SK-N-SH treated with all-trans-retinoic acid at 6 μM for 48 hours (cell line): Measurements from ENCODE around the gene SCD5.

Source experiments
- ATAC-seq: fragments of 200-7000 bp; cut with Tn5 transposase; 3 replicates; pipeline ENCODE4 v1.9.1; 2020; ENCODE audit warnings: mild to moderate bottlenecking, moderate library complexity
- ARNTL ChIP-seq: fragments of 450-650 bp; formaldehyde crosslinking; IDR thresholded peaks from 2 replicates; pipeline ENCODE4 v1.5.0; 2020; ENCODE audit warnings: low read depth, mild to moderate bottlenecking, moderate library complexity, borderline replicate concordance
- GLIS3 ChIP-seq: fragments of 250-450 bp; sonication (Bioruptor Pico); IDR thresholded peaks from 2 replicates; pipeline ENCODE4 v1.5.0; 2020; ENCODE audit warnings: mild to moderate bottlenecking, moderate library complexity
- ISL1 ChIP-seq: fragments of 250-450 bp; sonication (Bioruptor Pico); IDR thresholded peaks from 2 replicates; pipeline ENCODE4 v2.1.2; 2022; ENCODE audit warnings: mild to moderate bottlenecking, moderate library complexity
- OSR1 ChIP-seq: fragments of 250-450 bp; sonication (Bioruptor Pico); IDR thresholded peaks from 2 replicates; pipeline ENCODE4 v1.8.0; 2022; ENCODE audit warnings: moderate library complexity, mild to moderate bottlenecking, inconsistent platforms
- PPARA ChIP-seq: fragments of 250-450 bp; sonication (Bioruptor Pico); IDR thresholded peaks from 2 replicates; pipeline ENCODE4 v1.5.0; 2020; ENCODE audit warnings: mild to moderate bottlenecking, borderline replicate concordance
- RARB ChIP-seq: fragments of 250-450 bp; sonication (Bioruptor Pico); IDR thresholded peaks from 2 replicates; pipeline ENCODE4 v1.8.0; 2021; ENCODE audit warnings: mild to moderate bottlenecking, moderate library complexity
- SNAI2 ChIP-seq: fragments of 250-450 bp; sonication (Bioruptor Pico); IDR thresholded peaks from 2 replicates; pipeline ENCODE4 v1.5.0; 2020; ENCODE audit warnings: mild to moderate bottlenecking, moderate library complexity
- TCF4 ChIP-seq: fragments of 250-450 bp; sonication (Bioruptor Pico); IDR thresholded peaks from 2 replicates; pipeline ENCODE4 v1.8.0; 2021; ENCODE audit warnings: mild to moderate bottlenecking, moderate library complexity, borderline replicate concordance
- TOX ChIP-seq: fragments of 250-450 bp; sonication (Bioruptor Pico); IDR thresholded peaks from 2 replicates; pipeline ENCODE4 v1.8.0; 2021; ENCODE audit warnings: mild to moderate bottlenecking, moderate library complexity, borderline replicate concordance
- ZC3H10 ChIP-seq: fragments of 250-450 bp; sonication (Bioruptor Pico); IDR thresholded peaks from 2 replicates; pipeline ENCODE4 v1.5.1; 2021; ENCODE audit warnings: mild to moderate bottlenecking, moderate library complexity
- ZFP3 ChIP-seq: fragments of 250-450 bp; sonication (Bioruptor Pico); IDR thresholded peaks from 2 replicates; pipeline ENCODE4 v1.5.0; 2020; ENCODE audit warnings: mild to moderate bottlenecking, moderate library complexity
- ZFP30 ChIP-seq: fragments of 450-650 bp; formaldehyde crosslinking; IDR thresholded peaks from 2 replicates; pipeline ENCODE4 v1.5.0; 2022; ENCODE audit warnings: mild to moderate bottlenecking, moderate library complexity
- ZNF565 ChIP-seq: fragments of 450-650 bp; formaldehyde crosslinking; conservative IDR thresholded peaks from 2 replicates; pipeline ENCODE4 v1.5.0; 2020; ENCODE audit warnings: low read depth, mild to moderate bottlenecking, moderate library complexity
- ZNF70 ChIP-seq: fragments of 450-650 bp; formaldehyde crosslinking; IDR thresholded peaks from 2 replicates; pipeline ENCODE4 v1.5.0; 2020; ENCODE audit warnings: mild to moderate bottlenecking, moderate library complexity
- ZNF8 ChIP-seq: fragments of 450-650 bp; formaldehyde crosslinking; IDR thresholded peaks from 2 replicates; pipeline ENCODE4 v1.5.0; 2020; ENCODE audit warnings: mild to moderate bottlenecking, moderate library complexity
- TF ChIP-seq, protein P1 (sequence below): fragments of 250-450 bp; sonication (Bioruptor Pico); IDR thresholded peaks from 2 replicates; pipeline ENCODE4 v1.8.0; 2021; ENCODE audit warnings: low read depth, mild to moderate bottlenecking, moderate library complexity, borderline replicate concordance
- TF ChIP-seq, protein P2 (sequence below): fragments of 250-450 bp; sonication (Bioruptor Pico); IDR thresholded peaks from 2 replicates; pipeline ENCODE4 v1.5.1; 2021; ENCODE audit warnings: mild to moderate bottlenecking, moderate library complexity
- TF ChIP-seq, protein P3 (sequence below): fragments of 250-450 bp; sonication (Bioruptor Pico); IDR thresholded peaks from 2 replicates; pipeline ENCODE4 v1.5.1; 2020; ENCODE audit warnings: low read depth, mild to moderate bottlenecking, moderate library complexity

SCD5 gene

DNA sequence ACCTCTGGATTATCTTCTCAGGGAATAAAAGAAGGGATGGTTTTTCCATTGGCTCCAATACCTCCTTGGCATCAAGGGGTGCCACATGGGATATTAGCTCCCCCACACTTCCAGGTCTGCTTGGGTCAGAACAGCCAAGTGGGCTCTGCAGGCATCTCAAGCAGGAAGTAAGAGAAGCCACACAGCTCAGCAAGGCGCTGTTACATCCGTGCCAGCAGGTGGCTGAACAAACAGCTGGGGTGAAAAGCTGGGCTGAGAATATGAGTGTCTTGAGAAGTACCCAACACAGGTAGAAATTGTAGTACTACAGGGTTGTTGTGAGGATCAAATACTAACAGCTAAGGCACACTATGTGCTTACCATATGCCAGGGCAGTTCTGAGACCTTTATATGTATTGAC is 160.1 kb downstream of the SCD5 start:
- no peak for TF ChIP-seq ZNF8 (CRISPR knock-in tag)
- no peak for TF ChIP-seq RARB (CRISPR knock-in tag)
- TF ChIP-seq ARNTL (CRISPR knock-in tag) = no peak
- TF ChIP-seq TCF4 (CRISPR knock-in tag) = no peak
- TF ChIP-seq, protein P1, sequence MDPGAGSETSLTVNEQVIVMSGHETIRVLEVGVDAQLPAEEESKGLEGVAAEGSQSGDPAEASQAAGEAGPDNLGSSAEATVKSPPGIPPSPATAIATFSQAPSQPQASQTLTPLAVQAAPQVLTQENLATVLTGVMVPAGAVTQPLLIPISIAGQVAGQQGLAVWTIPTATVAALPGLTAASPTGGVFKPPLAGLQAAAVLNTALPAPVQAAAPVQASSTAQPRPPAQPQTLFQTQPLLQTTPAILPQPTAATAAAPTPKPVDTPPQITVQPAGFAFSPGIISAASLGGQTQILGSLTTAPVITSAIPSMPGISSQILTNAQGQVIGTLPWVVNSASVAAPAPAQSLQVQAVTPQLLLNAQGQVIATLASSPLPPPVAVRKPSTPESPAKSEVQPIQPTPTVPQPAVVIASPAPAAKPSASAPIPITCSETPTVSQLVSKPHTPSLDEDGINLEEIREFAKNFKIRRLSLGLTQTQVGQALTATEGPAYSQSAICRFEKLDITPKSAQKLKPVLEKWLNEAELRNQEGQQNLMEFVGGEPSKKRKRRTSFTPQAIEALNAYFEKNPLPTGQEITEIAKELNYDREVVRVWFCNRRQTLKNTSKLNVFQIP (CRISPR knock-in tag) = no peak
- TF ChIP-seq, protein P2, sequence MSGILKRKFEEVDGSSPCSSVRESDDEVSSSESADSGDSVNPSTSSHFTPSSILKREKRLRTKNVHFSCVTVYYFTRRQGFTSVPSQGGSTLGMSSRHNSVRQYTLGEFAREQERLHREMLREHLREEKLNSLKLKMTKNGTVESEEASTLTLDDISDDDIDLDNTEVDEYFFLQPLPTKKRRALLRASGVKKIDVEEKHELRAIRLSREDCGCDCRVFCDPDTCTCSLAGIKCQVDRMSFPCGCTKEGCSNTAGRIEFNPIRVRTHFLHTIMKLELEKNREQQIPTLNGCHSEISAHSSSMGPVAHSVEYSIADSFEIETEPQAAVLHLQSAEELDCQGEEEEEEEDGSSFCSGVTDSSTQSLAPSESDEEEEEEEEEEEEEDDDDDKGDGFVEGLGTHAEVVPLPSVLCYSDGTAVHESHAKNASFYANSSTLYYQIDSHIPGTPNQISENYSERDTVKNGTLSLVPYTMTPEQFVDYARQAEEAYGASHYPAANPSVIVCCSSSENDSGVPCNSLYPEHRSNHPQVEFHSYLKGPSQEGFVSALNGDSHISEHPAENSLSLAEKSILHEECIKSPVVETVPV = no peak
- no peak for TF ChIP-seq ZNF565 (CRISPR knock-in tag)
- TF ChIP-seq TOX (CRISPR knock-in tag) = no peak
- TF ChIP-seq ZC3H10 (CRISPR knock-in tag) = no peak
- ATAC-seq = no peak

DNA sequence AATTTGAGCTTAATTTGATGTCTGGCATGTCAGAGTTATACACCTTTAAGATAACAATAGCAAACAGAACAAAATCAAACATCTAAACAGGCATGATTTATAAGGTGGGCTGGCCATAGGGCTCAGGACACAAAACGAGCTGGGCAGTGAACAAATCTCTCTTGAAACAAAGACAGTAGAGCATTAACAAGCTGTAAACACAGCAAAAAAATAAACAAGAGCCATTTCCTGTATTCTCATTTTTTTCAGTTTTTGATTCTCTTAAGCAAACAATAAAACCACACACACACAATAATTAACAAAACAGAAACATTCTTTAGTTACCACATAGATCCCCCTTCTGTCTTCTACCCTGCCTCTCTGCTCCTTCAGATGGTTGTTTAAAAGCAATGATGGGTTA is 168.5 kb downstream of the SCD5 start:
- no peak for TF ChIP-seq PPARA (CRISPR knock-in tag)
- ATAC-seq = no peak

DNA sequence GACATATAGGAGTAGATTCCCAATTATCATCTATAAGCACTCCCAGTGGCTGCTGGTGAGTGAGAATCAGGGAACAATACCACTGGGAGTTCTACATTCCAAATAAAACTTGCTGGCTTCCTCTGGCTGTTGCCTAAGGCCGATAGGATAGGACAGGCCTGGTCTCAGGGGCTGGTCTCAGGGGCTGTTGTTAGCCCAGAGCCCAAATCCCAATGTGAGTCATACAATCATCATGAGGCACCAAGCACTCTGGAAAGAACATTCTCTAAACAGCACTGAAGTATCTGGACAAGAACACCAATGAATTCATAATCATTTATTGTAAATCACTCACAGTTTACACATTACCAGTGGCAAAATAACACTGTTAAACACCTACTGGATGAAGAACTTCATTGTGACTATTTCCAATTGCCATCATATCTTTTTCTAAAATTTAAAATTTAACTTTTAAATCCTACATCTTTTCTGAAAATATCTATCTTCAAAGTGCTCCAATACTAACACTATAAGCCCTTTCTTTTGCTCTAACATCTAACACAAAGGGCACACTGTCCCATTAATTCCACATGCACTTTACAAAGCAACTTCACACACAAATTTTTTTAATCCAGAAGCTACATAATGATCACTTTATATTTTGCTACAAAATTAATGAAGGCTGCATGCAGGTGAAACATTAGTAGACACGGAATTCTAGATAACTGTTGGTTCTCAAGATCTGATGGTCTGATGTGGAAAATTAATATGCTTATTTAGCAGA is 169.2 kb downstream of the SCD5 start:
- TF ChIP-seq ZFP3 (no peak), SNAI2 (CRISPR knock-in tag) (no peak), ZNF70 (CRISPR knock-in tag) (no peak), RARB (CRISPR knock-in tag) (no peak)
- TF ChIP-seq, protein P2 = no peak
- no peak for ATAC-seq

DNA sequence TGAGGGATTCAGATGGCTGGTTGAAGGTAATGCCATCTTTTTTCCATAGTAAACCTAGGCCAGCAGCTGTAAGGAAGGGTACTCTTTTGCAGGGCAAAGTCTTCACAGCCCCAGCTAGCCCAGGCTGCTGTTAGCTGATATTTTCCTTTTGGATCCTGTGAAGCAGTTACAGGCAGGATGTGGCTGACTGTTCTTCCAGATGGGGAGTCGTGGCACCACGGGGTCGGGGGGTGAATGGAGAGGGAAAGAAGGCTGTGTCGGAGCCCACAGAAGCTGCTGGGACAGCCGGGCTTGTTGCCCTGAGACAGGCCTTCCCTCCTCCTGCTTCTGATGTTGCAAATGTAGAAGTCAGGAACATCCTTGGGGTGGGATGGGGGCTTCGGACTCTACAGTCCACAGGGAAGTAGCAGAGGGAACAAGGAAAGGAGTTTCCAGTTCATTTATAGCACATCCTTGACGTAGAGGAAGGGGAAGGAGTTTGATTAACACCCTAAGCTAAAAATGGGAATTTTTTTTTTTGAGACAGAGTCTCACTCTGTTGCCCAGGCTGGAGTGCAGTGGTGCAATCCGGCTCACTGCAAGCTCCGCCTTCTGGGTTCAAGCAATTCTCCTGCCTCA is 172.2 kb downstream of the SCD5 start:
- TF ChIP-seq, protein P3, sequence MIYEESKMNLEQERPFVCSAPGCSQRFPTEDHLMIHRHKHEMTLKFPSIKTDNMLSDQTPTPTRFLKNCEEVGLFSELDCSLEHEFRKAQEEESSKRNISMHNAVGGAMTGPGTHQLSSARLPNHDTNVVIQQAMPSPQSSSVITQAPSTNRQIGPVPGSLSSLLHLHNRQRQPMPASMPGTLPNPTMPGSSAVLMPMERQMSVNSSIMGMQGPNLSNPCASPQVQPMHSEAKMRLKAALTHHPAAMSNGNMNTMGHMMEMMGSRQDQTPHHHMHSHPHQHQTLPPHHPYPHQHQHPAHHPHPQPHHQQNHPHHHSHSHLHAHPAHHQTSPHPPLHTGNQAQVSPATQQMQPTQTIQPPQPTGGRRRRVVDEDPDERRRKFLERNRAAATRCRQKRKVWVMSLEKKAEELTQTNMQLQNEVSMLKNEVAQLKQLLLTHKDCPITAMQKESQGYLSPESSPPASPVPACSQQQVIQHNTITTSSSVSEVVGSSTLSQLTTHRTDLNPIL = no peak
- no peak for ATAC-seq

DNA sequence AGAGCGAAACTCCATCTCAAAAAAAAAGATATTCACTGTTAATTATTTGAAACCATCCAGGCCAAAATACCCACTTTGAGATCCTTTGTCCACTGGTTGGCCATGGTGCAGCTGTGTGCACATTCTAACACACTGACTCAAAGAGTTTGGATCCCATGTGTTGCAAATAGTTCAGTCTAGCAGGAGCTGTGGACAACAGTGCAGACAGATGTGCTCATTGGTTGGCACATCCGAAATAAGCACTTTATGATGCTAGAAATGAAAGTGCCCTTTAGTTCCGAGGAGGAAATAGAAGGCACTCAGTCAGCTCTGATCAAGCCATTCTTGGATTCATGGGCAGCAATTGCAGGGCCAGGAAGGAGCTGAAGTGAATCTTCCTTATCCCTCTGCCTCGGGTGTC is 173.8 kb downstream of the SCD5 start:
- ATAC-seq = no peak
- TF ChIP-seq ZFP3 (no peak), ZFP30 (CRISPR knock-in tag) (no peak), ISL1 (CRISPR knock-in tag) (no peak), TOX (CRISPR knock-in tag) (no peak), SNAI2 (CRISPR knock-in tag) (no peak), ZNF8 (CRISPR knock-in tag) (no peak), GLIS3 (CRISPR knock-in tag) (no peak), OSR1 (CRISPR knock-in tag) (no peak)

DNA sequence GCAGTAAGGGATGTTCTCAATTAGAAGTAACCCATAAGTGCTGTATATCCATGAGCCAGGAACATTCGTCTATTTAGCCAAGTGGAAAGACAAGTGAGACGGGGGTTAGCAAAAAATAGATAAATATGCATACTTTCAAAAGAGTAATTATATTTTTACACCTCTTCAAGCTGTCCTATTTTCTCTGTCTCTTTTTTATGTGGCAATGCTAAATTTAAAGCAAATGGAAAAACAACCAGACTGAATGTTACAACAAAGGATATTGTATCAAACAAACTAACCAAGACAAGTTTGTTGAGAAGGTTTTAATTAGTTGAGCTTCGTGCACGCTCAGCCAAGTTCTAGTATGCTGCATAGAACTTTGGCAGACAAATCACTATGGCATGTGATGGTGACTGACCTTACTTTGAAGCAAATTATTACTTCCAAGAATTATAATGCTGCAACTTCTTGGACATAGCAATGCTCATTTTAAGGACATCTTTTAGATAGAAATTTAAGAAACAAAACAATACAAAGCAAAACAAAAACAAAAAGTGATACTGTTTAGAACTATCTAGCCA is 175.4 kb downstream of the SCD5 start:
- TF ChIP-seq GLIS3 (CRISPR knock-in tag) (no peak), OSR1 (CRISPR knock-in tag) (no peak)
- no peak for ATAC-seq
